Calu3 (cell line): ENCODE data around the gene PFKFB4. TPM values are rescaled to one million over a fixed set of nuclear protein-coding genes. Genes with fewer than 3 reads are reported as not detected.

ENCODE experiments used
- BruUV-seq: library from RNA; stranded (reverse); fragments of 400-500 nt; replicated peaks from 2 replicates; lab custom pipeline; 2021; lab: Mats Ljungman, UMichigan
- CTCF ChIA-PET: fragments of 300-600 bp; sonication (Branson Sonifier 250); formaldehyde crosslinking; loops from one replicate; lab custom pipeline; 2022; ENCODE audit warnings: antibody characterized with exemption; lab: Charles Lee
- DNase-seq: peaks from one replicate; pipeline ENCODE4 v3.0.0; 2022
- H3K27ac Mint-ChIP-seq: one replicate; pipeline ENCODE4 v1.8.0; 2022; ENCODE audit warnings: mixed read lengths; ENCODE audit not compliant: unreplicated experiment
- H3K27me3 Mint-ChIP-seq: one replicate; pipeline ENCODE4 v1.8.0; 2022; ENCODE audit warnings: mixed read lengths; ENCODE audit not compliant: unreplicated experiment
- H3K36me3 Mint-ChIP-seq: one replicate; pipeline ENCODE4 v1.8.0; 2022; ENCODE audit warnings: mild to moderate bottlenecking, moderate library complexity, mixed read lengths; ENCODE audit not compliant: insufficient read depth, unreplicated experiment
- H3K4me1 Mint-ChIP-seq: one replicate; pipeline ENCODE4 v1.8.0; 2022; ENCODE audit warnings: mild to moderate bottlenecking, low read depth, mixed read lengths; ENCODE audit not compliant: unreplicated experiment
- H3K4me3 Mint-ChIP-seq: one replicate; pipeline ENCODE4 v1.8.0; 2022; ENCODE audit warnings: mild to moderate bottlenecking, low read depth, moderate library complexity, mixed read lengths; ENCODE audit not compliant: unreplicated experiment
- H3K9me3 Mint-ChIP-seq: one replicate; pipeline ENCODE4 v1.8.0; 2022; ENCODE audit warnings: low read depth, mixed read lengths; ENCODE audit not compliant: unreplicated experiment
- intact Hi-C: fragments of 100-400 bp; cut with micrococcal nuclease; formaldehyde crosslinking; loops from one replicate; pipeline ENCODE4 v1.10.0; 2022; ENCODE audit not compliant: unreplicated experiment
- total RNA-seq: library from RNA; stranded (reverse); gene quantifications from 2 replicates; pipeline ENCODE4 v1.2.3, GENCODE V29; 2022
- TF ChIP-seq, protein P1 (sequence below): fragments of 200-600 bp; IDR thresholded peaks from one replicate; pipeline ENCODE4 v1.8.0; 2022; ENCODE audit warnings: antibody characterized with exemption; ENCODE audit not compliant: unreplicated experiment

PFKFB4 gene
- total RNA-seq, 1 experiment from 2014 or later = 5.1 TPM

DNA sequence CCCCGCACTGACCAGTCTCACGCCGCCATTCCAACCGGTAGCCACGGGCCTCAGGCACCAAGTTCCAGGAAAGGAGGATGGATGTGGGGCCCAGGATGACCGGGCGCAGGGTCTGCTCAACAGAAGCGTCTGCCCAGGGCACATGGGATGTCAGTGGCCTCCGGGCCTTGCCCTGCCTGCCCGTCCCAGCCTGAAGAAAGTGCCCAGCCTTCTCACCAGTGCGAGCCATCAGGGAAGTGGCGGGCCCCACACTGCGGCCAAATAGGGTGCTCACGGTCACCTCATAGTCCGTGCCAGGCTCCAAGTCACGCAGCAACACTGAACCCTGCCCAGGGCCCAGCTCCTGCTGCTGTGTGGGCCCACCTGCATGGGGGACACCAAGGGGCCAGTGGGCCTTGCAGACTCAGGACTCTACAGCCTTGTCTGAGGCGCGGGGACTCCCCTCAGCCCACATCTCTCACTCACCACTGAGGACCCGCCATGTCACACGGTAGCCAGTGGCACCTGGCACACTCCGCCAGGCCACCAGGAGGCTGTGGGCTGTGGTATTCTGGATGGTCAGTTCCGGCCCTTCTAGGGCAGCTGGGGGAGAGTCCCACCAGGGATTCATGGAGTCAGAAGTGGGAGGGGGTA, 35.4 kb upstream of the PFKFB4 start:
- peaks cover 12% of the 10 kb centered on the region for H3K27me3 Mint-ChIP-seq
- intact Hi-C loops = no loop called here
- no peak overlapping the region for H3K27ac Mint-ChIP-seq
- CTCF ChIA-PET = no interaction called here
- BruUV-seq = no TSS peak
- H3K36me3 Mint-ChIP-seq = peaks cover 25% of the 10 kb centered on the region
- no peak overlapping the region for H3K4me3 Mint-ChIP-seq
- H3K9me3 Mint-ChIP-seq = no peaks in the 10 kb centered on the region
- H3K4me1 Mint-ChIP-seq = peaks cover 13% of the 10 kb centered on the region
- DNase-seq = no peak
- TF ChIP-seq, protein P1, sequence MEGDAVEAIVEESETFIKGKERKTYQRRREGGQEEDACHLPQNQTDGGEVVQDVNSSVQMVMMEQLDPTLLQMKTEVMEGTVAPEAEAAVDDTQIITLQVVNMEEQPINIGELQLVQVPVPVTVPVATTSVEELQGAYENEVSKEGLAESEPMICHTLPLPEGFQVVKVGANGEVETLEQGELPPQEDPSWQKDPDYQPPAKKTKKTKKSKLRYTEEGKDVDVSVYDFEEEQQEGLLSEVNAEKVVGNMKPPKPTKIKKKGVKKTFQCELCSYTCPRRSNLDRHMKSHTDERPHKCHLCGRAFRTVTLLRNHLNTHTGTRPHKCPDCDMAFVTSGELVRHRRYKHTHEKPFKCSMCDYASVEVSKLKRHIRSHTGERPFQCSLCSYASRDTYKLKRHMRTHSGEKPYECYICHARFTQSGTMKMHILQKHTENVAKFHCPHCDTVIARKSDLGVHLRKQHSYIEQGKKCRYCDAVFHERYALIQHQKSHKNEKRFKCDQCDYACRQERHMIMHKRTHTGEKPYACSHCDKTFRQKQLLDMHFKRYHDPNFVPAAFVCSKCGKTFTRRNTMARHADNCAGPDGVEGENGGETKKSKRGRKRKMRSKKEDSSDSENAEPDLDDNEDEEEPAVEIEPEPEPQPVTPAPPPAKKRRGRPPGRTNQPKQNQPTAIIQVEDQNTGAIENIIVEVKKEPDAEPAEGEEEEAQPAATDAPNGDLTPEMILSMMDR = no peak

DNA sequence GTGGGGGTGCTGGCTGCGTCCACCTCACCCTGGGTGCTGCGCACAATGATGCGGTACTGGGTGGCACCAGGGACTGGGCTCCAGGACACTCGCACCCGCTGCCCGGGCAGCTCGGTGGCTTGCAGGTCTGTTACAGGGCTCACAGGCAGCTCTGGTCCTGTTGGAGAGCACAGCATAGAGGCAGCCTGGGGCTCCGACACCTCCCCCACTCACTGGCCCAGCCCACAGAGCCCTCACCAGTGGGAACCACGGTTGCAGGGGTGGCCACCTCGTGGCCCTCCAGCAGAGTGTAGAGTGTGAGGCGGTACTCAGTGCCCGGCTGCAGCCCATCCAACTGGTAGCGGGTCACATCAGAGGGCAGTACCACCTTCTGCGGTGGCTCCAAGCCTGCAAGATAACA, 34.8 kb upstream of the PFKFB4 start:
- H3K4me1 Mint-ChIP-seq = peaks cover 10% of the 10 kb centered on the region
- H3K27ac Mint-ChIP-seq = no peak overlapping the region
- no peak for DNase-seq
- H3K4me3 Mint-ChIP-seq = no peak overlapping the region
- CTCF ChIA-PET = no interaction called here
- H3K9me3 Mint-ChIP-seq = no peaks in the 10 kb centered on the region
- no TSS peak for BruUV-seq
- H3K36me3 Mint-ChIP-seq = peaks cover 22% of the 10 kb centered on the region
- peaks cover 12% of the 10 kb centered on the region for H3K27me3 Mint-ChIP-seq
- TF ChIP-seq, protein P1 = no peak
- intact Hi-C loops = no loop called here

DNA sequence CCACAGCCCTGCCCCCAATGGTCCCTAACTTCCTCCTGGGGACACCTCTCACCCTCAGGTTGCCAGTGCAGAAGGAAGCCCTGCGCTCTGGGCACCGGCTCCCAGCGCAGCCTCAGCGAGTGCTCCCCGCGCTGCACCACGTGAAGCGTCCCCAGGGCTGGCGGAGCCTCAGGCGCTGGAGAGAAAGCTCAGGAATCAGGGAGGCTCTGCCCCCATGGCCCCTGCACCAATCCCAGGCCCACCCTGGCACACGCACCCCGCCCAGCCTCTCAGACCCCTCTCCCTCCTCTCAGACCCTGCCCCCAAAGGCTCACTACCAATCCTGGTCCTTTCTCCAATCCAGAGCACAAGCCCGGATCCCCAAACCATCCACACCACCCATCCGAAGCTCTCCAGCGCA, 31.6 kb upstream of the PFKFB4 start:
- TF ChIP-seq, protein P1 = no peak
- no TSS peak for BruUV-seq
- no peak for DNase-seq
- CTCF ChIA-PET = no interaction called here
- intact Hi-C loops = no loop called here
- no peaks in the 10 kb centered on the region for H3K9me3 Mint-ChIP-seq
- peaks cover 12% of the 10 kb centered on the region for H3K27me3 Mint-ChIP-seq
- no peaks in the 10 kb centered on the region for H3K36me3 Mint-ChIP-seq
- H3K4me3 Mint-ChIP-seq = no peak overlapping the region
- no peak overlapping the region for H3K27ac Mint-ChIP-seq
- no peaks in the 10 kb centered on the region for H3K4me1 Mint-ChIP-seq

DNA sequence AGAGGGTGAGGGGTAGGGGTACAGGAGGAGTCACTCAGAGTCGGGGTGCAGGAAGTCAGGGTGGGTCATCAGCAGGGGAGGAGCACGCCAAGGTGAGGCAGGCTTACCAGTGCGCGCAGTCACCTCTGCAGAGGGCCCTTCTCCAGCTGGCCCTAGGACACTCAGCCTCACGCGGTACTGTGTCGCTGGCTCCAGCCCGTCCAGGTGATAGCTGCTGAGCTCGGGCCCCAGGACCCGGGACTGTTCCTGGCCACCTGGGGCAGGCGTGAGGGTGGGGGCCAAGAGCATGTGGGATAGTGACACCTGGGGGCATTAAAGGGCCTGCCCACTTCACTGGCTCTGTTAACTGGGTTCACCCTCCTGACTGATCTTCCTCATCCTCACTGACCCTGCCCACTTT, 31.1 kb upstream of the PFKFB4 start:
- no peak for DNase-seq
- Mint-ChIP-seq H3K4me1 (no peaks in the 10 kb centered on the region), H3K4me3 (no peak overlapping the region), H3K36me3 (no peaks in the 10 kb centered on the region), H3K27me3 (peaks cover 12% of the 10 kb centered on the region), H3K27ac (no peak overlapping the region), H3K9me3 (no peaks in the 10 kb centered on the region)
- CTCF ChIA-PET = no interaction called here
- BruUV-seq = no TSS peak
- intact Hi-C loops = no loop called here
- TF ChIP-seq, protein P1 = no peak
